Lung (tissue), 12 donors: ENCODE measurements around the gene VTI1A. TPM values are rescaled to one million over a fixed set of nuclear protein-coding genes. Genes with fewer than 3 reads are reported as not detected.
A peak's percentile ranks its signal among the peaks of the same experiment; 100 is the strongest.

ENCODE experiments used
- ATAC-seq: fragments of 200-7000 bp; cut with Tn5 transposase; one replicate; pipeline ENCODE4 v1.9.1; 2020; ENCODE audit warnings: moderate number of reproducible peaks; ENCODE audit not compliant: insufficient read depth, low FRiP score
- DNase-seq, 3 donors: peaks; one replicate each; pipeline ENCODE4 v3.0.0-alpha.2; 2013 to 2017
- H3K27ac ChIP-seq, 2 donors: one replicate each; pipeline ENCODE4 v1.5.1; 2013; ENCODE audit warnings: mild to moderate bottlenecking in 2 of 2, moderate library complexity in 2 of 2, control low read depth in 1 of 2, inconsistent platforms in 1 of 2, low read depth in 1 of 2, low read length in 1 of 2
- H3K27me3 ChIP-seq, 3 donors: one replicate each; pipeline ENCODE4 v1.5.1; 2013; ENCODE audit warnings: low read length in 2 of 3; ENCODE audit not compliant: control insufficient read depth in 3 of 3, insufficient read depth in 3 of 3
- H3K36me3 ChIP-seq, 4 donors: one replicate each; pipeline ENCODE4 v1.5.1; 2013; ENCODE audit warnings: low read length in 4 of 4, mild to moderate bottlenecking in 1 of 4, moderate library complexity in 1 of 4; ENCODE audit not compliant: control insufficient read depth in 4 of 4, insufficient read depth in 4 of 4
- H3K4me1 ChIP-seq, 5 donors: one replicate each; pipeline ENCODE4 v1.5.1; 2013; ENCODE audit warnings: low read length in 5 of 5, mild to moderate bottlenecking in 2 of 5, moderate library complexity in 1 of 5; ENCODE audit not compliant: control insufficient read depth in 5 of 5, insufficient read depth in 5 of 5
- H3K4me3 ChIP-seq: one replicate; pipeline ENCODE4 v1.5.1; 2013; ENCODE audit warnings: mild to moderate bottlenecking, control low read depth, moderate library complexity
- H3K9ac ChIP-seq, 2 donors: one replicate each; pipeline ENCODE4 v1.5.1; 2013; ENCODE audit warnings: low read length in 2 of 2, control low read depth in 1 of 2; ENCODE audit not compliant: insufficient read depth in 1 of 2
- H3K9me3 ChIP-seq, 4 donors: one replicate each; pipeline ENCODE4 v1.5.1; 2013; ENCODE audit warnings: low read length in 3 of 4, mild to moderate bottlenecking in 1 of 4, moderate library complexity in 1 of 4; ENCODE audit not compliant: control insufficient read depth in 4 of 4, insufficient read depth in 3 of 4
- WGBS, 2 donors: extraction: QIAGEN DNeasy Blood & Tissue Kit; methylation state at CpG; one replicate each; pipeline ENCODE4 v1.1.7; 2013; 5-methylcytosine and 5-hydroxymethylcytosine counted together
- polyA plus RNA-seq, 2 donors: library from polyadenylated mRNA; stranded (reverse); fragments of 200-250 nt; gene quantifications; one replicate each; pipeline ENCODE4 v1.2.1, GENCODE V29; 2013
- total RNA-seq, 2 donors: library from RNA; depleted of rRNA in 1 of 2; stranded (reverse); fragments of >200 nt in 1 of 2; gene quantifications; one replicate each; pipeline ENCODE4 v1.2.1, GENCODE V29; 2014 to 2021
- TF ChIP-seq, protein P1 (sequence below): IDR thresholded peaks from 2 replicates; pipeline ENCODE4 v1.5.1; 2012; ENCODE audit warnings: mild to moderate bottlenecking; ENCODE audit errors: control extremely low read depth, extremely low read depth
- donor health status: control.
- donor health status: control.
- donor health status: Bipolar disorder and iron deficiency.
- donor health status: healthy.
- donor health status: DM: yes; HTN: yes; CAD: no.

The VTI1A gene
- total and polyA plus RNA-seq, 4 donors = 9.2 to 48.2 (median 28.4) TPM

DNA sequence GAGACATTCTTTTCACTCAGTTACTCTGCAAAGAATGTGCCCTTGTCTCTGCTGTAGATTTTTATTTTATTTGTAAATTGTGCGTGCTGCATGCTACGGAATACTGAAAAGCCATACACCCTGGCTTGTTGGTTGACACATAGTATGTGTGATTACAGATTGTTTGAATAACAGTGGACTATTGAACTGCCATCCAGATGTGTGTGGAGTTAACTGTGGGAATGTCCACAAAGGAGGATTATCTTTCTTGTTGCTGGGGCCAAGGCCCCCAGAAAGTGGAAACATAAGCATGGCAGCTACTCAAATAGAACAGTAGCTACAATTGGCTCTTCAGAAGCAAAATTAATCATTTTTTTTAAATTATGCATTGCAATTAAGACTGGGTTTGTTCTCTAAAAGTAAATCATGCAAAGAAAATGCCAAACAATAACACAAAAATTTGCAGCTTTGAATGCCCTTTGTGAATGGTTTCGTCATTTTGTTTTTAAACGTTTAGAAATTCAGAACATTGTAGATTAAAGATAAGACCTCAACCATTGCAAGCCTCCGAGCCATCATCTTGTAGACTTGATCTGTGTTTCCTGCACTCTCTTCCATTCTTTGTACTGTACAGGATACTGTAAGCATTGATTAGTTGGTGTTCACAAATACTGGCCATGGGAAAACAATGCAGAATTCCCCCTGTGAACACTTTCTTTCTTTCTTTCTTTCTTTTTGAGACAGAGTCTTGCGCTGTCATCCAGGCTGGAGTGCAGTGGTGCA is 292.8 kb downstream of the VTI1A start:
- no peak for ATAC-seq

DNA sequence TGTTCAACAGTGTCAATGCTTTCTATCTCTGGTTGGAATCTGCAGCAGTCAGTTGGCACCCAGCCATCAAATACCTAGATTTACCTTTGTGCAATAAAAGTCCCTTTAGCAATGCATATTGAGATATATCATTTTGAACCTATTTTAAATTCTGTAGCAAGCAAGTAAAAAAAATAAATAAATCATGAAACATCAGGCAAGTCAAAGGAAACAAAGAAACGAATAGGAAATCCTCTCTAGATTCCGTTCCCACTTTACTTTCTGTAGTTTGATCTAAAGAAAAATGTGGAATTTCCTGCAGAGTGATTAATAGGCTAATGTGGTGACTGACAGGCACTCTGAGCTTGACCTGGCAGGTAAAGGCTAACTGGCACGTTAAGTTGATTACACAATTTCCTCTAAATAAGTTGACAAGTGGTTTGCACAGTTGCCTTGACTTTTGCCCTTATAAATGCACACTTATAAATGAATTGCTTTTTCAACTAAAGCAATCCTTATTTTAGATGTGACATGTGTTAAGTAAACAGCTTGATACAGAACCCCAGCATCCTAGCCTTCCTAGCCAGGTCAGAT is 294.9 kb downstream of the VTI1A start:
- H3K4me1 ChIP-seq = peaks cover 3 to 10% (median 7%) of the 10 kb centered on the region in 5 donors
- peak; percentile 63 for ATAC-seq
- no peaks in the 10 kb centered on the region for H3K36me3 ChIP-seq
- 18 to 29% methylated on average over 3 of the region's 3 CpGs for WGBS, 2 donors
- H3K9me3 ChIP-seq = no peaks in the 10 kb centered on the region
- TF ChIP-seq, protein P1, sequence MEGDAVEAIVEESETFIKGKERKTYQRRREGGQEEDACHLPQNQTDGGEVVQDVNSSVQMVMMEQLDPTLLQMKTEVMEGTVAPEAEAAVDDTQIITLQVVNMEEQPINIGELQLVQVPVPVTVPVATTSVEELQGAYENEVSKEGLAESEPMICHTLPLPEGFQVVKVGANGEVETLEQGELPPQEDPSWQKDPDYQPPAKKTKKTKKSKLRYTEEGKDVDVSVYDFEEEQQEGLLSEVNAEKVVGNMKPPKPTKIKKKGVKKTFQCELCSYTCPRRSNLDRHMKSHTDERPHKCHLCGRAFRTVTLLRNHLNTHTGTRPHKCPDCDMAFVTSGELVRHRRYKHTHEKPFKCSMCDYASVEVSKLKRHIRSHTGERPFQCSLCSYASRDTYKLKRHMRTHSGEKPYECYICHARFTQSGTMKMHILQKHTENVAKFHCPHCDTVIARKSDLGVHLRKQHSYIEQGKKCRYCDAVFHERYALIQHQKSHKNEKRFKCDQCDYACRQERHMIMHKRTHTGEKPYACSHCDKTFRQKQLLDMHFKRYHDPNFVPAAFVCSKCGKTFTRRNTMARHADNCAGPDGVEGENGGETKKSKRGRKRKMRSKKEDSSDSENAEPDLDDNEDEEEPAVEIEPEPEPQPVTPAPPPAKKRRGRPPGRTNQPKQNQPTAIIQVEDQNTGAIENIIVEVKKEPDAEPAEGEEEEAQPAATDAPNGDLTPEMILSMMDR = no peak
- peak in 2 of 3 donors; percentile 34 to 38 for DNase-seq
- no peak overlapping the region for H3K9ac ChIP-seq
- no peak overlapping the region for H3K27ac ChIP-seq
- no peaks in the 10 kb centered on the region for H3K27me3 ChIP-seq
- H3K4me3 ChIP-seq = no peak overlapping the region

More for the DNA sequence above, 292.8 kb downstream of the VTI1A start:
- no peak overlapping the region for H3K27ac ChIP-seq
- H3K36me3 ChIP-seq = no peaks in the 10 kb centered on the region
- peaks cover 0 to 10% (median 7%) of the 10 kb centered on the region in 5 donors for H3K4me1 ChIP-seq
- TF ChIP-seq, protein P1 = no peak
- 73 to 82% methylated on average over 5 to 6 of the region's 6 CpGs for WGBS, 2 donors
- no peak for DNase-seq
- H3K9ac ChIP-seq = no peak overlapping the region
- no peak overlapping the region for H3K4me3 ChIP-seq
- H3K27me3 ChIP-seq = no peaks in the 10 kb centered on the region
- H3K9me3 ChIP-seq = no peaks in the 10 kb centered on the region

DNA sequence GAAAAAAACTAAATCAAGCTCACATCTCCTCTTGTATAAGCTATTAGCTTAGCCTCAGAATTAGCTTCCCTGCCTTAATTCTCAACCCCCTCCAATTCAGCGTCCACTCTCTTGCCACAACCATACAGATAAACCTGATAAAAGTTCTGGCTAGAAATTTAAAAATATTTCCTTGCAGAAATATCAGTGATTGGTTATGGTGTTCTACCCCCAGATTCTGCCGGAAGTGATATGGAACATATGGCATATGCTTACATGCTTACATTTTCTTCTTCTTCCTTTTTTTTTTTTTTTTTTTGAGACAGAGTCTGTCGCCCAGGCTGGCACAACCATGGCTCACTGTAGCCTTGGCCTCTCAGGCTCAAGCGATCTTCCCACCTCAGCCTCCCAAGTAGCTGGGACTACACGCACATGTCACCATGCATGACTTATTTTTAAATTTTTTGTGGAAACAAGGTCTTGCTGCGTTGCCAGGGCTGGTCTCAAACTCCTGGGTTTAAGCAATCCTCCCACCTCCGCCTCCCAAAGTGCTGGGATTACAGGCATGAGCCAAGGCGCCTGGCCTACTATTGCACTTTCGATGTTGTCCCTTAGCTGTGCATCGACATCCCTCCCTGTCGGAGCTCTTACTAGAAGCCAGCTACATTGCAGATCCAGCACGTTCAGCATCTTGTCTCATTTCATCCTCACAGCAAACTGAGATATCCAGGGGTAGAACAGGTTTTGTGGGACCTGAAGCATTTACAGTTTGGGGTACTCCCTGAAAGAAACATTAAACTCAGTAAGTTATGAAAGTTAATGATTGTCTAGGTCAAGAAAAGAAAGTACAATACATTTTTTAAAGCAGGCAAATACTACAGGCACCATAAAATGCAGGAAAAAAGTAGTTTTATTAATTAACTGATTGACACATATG is 297.4 kb downstream of the VTI1A start:
- no peak overlapping the region for H3K9ac ChIP-seq
- H3K9me3 ChIP-seq = no peaks in the 10 kb centered on the region
- ATAC-seq (no peak), DNase-seq (no peak)
- H3K4me1 ChIP-seq = peaks cover 2 to 7% (median 4%) of the 10 kb centered on the region in 5 donors
- no peaks in the 10 kb centered on the region for H3K27me3 ChIP-seq
- H3K4me3 ChIP-seq = no peak overlapping the region
- TF ChIP-seq, protein P1 = no peak
- H3K27ac ChIP-seq = no peak overlapping the region
- 65 to 86% methylated on average over 12 of the region's 12 CpGs for WGBS, 2 donors
- H3K36me3 ChIP-seq = no peaks in the 10 kb centered on the region
